Stimulated activated CD4-positive, alpha-beta T cell treated with anti-CD3 and anti-CD28 coated beads, Interleukin-15, amount 100 ng/mL, for 24 hours (primary cell): ENCODE results near the gene SAMD15.
A peak's percentile ranks its signal among the peaks of the same experiment; 100 is the strongest.
"Not testable (repeated sequence)": the region's sequence is repeated elsewhere in the genome, so short reads cannot be mapped to it uniquely, and the experiment has no call there.

ENCODE experiments used
- DNase-seq: peaks from one replicate; pipeline ENCODE4 v3.0.0-alpha.2; 2020

The SAMD15 gene

GRCh38 chr14:77376771-77377501, at the start of gene SAMD15, which contains the start of gene TMED8:
TSS of gene SAMD15 (plus strand) at chr14:77377379. CDS start at chr14:77377419, 40 bp downstream.
TSS of gene TMED8 (minus strand) at chr14:77377094. CDS start at chr14:77377053, 41 bp downstream.
- peak; percentile 88 for DNase-seq

DNA sequence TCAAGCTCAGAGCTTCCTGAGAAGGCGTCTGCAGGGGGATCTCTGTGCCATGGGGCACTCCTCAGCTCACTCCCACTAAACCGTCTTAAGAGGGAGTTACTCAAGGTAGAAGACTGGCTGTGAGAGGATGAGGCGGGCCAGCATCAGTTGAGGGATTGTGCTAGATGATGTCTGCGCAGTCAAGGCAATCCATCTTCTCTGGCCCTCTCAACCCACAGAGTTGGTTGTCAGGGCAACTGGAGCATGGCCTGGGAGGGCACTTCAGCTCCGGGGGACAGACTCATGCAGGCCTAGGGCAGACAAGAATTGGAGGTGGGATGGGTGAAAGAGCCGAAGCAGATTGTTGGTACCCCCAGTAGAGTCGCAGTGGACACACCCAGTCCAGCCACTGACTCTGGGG, 47.3 kb upstream of the SAMD15 start:
- DNase-seq = no peak

DNA sequence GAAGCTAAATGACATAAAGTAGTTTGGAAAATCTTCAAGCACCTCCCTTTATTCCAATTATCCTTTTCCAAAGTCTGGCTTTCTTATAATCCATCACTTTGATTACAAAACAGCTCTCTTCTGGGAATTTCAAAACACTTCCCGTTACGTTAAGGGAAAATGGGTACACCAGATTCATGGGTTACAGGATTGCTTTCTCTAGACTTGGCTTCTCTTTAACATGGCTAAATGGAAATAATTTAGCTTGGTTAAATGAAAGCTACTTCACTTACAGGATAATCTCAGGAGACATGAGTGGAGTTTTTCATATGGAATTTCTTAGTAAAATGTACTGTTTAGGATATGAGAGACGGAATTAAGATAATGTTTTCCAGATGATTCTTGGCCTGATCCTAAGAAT, 41.6 kb upstream of the SAMD15 start:
- DNase-seq = no peak

DNA sequence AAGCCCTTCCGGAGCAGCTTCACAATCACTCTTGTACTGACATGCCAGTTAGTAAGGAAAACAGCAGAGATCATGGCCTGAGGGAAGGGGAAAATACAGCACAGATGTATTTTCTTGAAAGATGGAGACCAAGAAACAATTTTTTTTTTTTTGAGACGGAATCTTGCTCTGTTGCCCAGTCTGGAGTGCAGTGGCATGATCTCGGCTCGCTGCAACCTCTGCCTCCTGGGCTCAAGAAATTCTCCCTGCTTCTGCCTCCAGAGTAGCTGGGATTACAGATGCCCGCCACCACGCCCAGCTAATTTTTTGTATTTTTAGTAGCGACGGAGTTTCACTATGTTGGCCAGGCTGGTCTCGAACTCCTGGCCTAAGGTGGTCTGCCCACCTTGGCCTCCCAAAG, 39.9 kb upstream of the SAMD15 start:
- DNase-seq = not testable (repeated sequence)

DNA sequence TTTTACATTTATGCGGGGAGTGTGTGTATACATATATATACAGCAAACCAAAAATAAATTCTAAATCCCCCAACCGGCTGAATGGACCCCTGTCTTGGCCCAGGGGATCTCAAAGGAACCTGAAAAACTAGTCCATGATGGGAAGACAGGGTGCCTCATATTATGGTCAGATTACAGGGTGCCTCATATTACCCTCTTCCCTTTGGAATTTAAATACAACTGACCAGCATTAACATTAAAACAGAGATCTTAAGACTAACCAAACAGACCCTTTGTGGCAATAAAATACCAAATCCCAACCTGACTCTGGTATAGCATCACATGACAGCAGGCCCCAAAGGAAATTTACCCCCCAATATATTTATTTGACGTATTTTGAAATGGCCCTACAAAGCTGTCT, 39.3 kb upstream of the SAMD15 start:
- DNase-seq = no peak

DNA sequence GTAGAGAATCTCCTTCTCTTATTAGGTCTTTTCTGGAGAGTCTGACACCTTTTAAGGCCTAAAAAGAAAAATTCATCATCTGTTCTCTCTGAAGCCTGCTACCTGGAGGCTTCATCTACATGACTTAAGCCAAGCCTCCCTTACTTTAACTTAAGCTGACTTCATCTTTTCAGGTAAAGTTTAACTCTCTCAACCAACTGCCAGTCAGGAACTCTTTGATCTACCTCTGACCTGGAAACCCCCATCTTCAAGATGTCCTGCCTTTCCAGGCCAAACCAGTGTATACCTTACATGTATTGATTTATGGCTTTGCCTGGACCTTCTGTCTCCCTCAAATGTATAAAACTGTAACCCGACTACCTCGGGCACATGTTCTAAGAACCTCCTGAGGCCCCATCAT, 38.9 kb upstream of the SAMD15 start:
- no peak for DNase-seq

GRCh38 chr14:77339407-77339806, 37.8 kb upstream of the SAMD15 start:
- DNase-seq = no peak

DNA sequence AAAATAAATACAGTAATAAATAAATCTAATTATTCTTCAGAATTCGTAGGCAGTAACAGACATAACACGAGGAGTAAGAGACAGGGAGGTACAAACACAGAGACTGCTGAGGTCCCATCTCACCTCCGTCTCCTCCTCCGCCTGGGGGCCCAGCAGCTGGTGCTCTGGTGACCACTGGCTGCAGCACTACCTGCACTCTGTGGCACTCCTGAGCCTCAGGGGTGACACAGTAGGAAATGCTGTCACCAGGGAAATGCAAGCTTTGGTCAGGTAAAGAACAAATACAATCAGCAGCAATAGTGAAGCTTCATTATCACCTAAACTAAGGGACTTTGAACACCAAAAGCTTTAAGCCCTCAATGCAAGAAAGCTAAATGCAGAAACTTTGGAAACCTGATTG, 36.8 kb upstream of the SAMD15 start:
- DNase-seq = no peak

GRCh38 chr14:77342726-77343397, 34.3 kb upstream of the SAMD15 start:
- no peak for DNase-seq

- no peak for DNase-seq
Measured at GRCh38 chr14:77343662-77344061, 33.5 kb upstream of the SAMD15 start.

- DNase-seq = no peak
Measured at GRCh38 chr14:77344377-77344996, 32.7 kb upstream of the SAMD15 start.

GRCh38 chr14:77346495-77346894, 30.7 kb upstream of the SAMD15 start:
- no peak for DNase-seq

- no peak for DNase-seq
Measured at GRCh38 chr14:77347751-77348150, 29.4 kb upstream of the SAMD15 start.

DNA sequence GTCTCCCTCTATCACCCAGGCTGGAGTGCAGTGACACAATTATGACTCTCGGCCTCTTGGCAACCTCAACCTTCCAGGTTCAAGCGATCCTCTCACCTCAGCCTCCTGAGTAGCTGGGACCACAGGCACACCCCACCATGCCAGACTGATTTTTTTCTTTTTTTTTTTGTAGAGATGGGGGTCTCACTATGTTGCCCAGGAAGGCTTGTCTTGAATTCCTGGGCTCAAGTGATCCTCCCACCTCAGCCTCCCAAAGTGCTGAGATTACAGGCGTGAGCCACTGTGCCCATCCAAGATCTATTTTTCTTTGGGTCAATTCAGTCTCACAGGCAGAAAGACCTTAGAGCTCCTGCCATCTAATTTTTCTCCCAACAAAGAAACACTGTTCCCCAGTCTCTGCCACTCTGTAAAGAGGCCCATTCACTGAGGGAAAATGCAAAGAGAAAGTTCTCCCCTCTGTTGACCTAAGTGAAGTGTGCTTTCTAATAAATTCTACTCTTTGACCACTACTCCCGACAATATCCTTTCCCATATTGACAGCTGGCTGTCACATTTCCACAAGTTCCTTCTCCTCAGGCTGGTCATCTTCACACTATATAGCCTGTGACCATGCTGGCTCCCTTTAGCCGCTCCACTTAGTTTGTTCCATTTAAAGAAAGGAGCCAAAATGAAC, 23.6 kb upstream of the SAMD15 start:
- no peak for DNase-seq

GRCh38 chr14:77355811-77356210, 21.4 kb upstream of the SAMD15 start:
- DNase-seq = no peak

GRCh38 chr14:77356899-77357298, 20.3 kb upstream of the SAMD15 start:
- DNase-seq = no peak

GRCh38 chr14:77359626-77360025, 17.6 kb upstream of the SAMD15 start:
- DNase-seq = no peak

DNA sequence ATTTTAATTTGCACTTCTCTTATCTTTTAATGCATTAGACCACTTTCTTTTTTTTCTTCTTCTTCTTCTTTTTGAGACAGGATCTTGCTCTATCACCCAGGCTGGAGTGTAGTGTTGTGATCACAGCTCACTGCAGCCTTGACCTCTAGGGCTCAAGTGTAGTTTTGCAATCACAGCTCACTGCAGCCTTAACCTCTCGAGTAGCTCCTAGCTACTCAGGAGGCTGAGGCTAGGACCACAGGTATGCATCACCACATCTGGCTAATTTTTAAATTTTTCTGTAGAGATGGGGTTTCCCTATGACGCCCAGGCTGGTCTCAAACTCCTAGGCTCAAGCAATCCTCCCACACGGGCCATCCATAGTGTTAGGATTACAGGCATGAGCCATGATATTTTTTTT, 13.0 kb upstream of the SAMD15 start:
- DNase-seq = no peak

DNA sequence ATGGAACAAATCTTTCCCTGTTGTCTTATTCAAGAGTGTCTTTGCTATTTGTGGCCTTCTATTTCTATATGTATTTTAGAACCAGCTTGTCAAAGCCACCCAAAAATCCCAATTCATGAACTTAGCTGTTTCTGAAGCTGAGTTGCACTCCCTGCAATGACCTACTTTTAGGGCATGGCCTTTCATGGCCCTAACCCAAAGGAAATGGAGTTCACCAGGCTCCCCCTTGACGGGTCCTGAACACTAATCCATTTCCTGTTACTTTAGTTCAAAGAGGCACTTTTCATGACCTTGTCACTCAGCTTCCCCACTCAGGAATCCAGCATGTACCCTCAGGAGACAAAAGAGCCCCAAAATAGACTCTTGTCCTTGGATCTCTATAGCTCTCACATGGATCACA, 7.9 kb upstream of the SAMD15 start:
- DNase-seq = no peak

DNA sequence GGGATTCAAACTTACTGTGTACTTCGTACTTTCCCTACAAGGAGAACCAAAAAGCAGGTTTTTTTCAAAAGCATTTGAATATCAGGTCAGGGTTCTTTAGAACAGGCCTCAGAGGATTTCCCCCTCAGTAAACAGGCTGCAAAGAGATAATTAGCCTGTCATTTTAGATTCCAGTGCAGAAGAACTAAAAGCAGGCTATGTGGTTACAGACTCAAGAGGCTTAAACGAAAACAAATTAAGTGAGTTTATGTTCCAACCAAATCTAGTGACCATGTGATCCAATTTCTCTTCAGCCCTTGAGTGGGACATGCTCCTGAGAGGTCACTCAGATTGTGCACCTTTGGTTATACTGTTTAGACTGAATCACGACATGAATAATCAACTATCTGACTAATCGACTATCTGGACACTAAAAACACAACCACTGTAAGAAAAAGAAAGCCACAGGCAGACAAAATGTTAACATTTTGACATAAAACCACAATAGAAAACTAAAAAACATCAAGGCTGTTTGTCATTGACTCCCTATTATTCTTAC, 4.8 kb upstream of the SAMD15 start:
- no peak for DNase-seq

- no peak for DNase-seq
Measured at GRCh38 chr14:77375164-77375950, 1.8 kb upstream of the SAMD15 start.
